ENCODE results near the gene OR52L1. TPM values are rescaled to one million over a fixed set of nuclear protein-coding genes. Genes with fewer than 3 reads are reported as not detected.

OR52L1 gene
- polyA plus RNA-seq, 3 donors = not detected

GRCh38 chr11:6022956-6023355, 36.2 kb upstream of the OR52L1 start:
- H3K4me1 Mint-ChIP-seq = peaks cover 2% of the 10 kb centered on the region
- 0% methylated on average over 2 of the region's 4 CpGs for WGBS (ENCODE audit: insufficient coverage)
- Histone ChIP-seq H3K9ac (ENCODE audit: insufficient read depth, low read length, poor library complexity, severe bottlenecking) (no peak overlapping the region), H3K4me1 (ENCODE audit: control insufficient read depth in 1 of 2, insufficient read depth in 2 of 2, low read length in 2 of 2) (no peaks in the 10 kb centered on the region), H3K79me2 (ENCODE audit: insufficient read depth, low read length) (no peaks in the 10 kb centered on the region), H4K20me1 (ENCODE audit: insufficient read depth, low read length) (no peaks in the 10 kb centered on the region), H3K9me3 (replicated peaks in 1 of 2; ENCODE audit: control insufficient read depth in 1 of 2, insufficient read depth in 1 of 2, low read length in 2 of 2) (no peaks in the 10 kb centered on the region), H3K27ac (ENCODE audit: low read depth in 1 of 2, low read length in 2 of 2) (no peak overlapping the region), H3K36me3 (replicated peaks in 1 of 2; ENCODE audit: control insufficient read depth in 1 of 2, insufficient read depth in 2 of 2, low read length in 2 of 2) (no peaks in the 10 kb centered on the region), H2AFZ (ENCODE audit: insufficient read depth, low read depth, low read length, poor library complexity, severe bottlenecking) (no peak overlapping the region), H3K27me3 (ENCODE audit: control insufficient read depth in 2 of 2, insufficient read depth in 2 of 2, low read length in 2 of 2) (peaks cover 7 to 25% of the 10 kb centered on the region in 2 donors), H3K4me2 (replicated peaks; ENCODE audit: extremely low read depth, low read length, poor library complexity, severe bottlenecking) (no peak overlapping the region), H3K4me3 (replicated peaks in 1 of 3; ENCODE audit: low read depth in 2 of 3, low read length in 3 of 3) (no peak overlapping the region)
- peaks cover 0 to 2% (median 0%) of the 10 kb centered on the region in 7 donors for H3K9me3 Mint-ChIP-seq
- no peak overlapping the region for H3K4me3 Mint-ChIP-seq
- intact Hi-C loops (cut with micrococcal nuclease) = loop anchor here (5.0 kb wide), 2 partner anchors 294 to 339 kb away; no protein-coding TSS in a partner anchor
- TF ChIP-seq CTCF (IDR thresholded peaks at IDR 0.05) = peak; percentile 82
- H3K27me3 Mint-ChIP-seq (ENCODE audit: low read depth in 3 of 3) = peaks cover 22 to 36% (median 23%) of the 10 kb centered on the region in 3 donors
- H3K36me3 Mint-ChIP-seq = no peaks in the 10 kb centered on the region
- peak; percentile 48 to 75 (median 62) for DNase-seq
- no peak overlapping the region for H3K27ac Mint-ChIP-seq

- Mint-ChIP-seq H3K4me1 (peaks cover 25% of the 10 kb centered on the region), H3K36me3 (peaks cover 1 to 3% of the 10 kb centered on the region in 2 donors), H3K27me3 (ENCODE audit: low read depth in 3 of 3) (peaks cover 4 to 19% (median 4%) of the 10 kb centered on the region in 3 donors), H3K4me3 (no peak overlapping the region), H3K27ac (no peak overlapping the region), H3K9me3 (peaks cover 9 to 34% (median 18%) of the 10 kb centered on the region in 7 donors)
- H2AFZ ChIP-seq (ENCODE audit: insufficient read depth, low read depth, low read length, poor library complexity, severe bottlenecking) = no peak overlapping the region
- no peaks in the 10 kb centered on the region for H3K36me3 ChIP-seq (replicated peaks in 1 of 2; ENCODE audit: control insufficient read depth in 1 of 2, insufficient read depth in 2 of 2, low read length in 2 of 2)
- intact Hi-C loops (cut with micrococcal nuclease) = no loop called here
- H4K20me1 ChIP-seq (ENCODE audit: insufficient read depth, low read length) = no peaks in the 10 kb centered on the region
- H3K4me2 ChIP-seq (replicated peaks; ENCODE audit: extremely low read depth, low read length, poor library complexity, severe bottlenecking) = no peak overlapping the region
- 83% methylated on average over 3 of the region's 3 CpGs for WGBS (ENCODE audit: insufficient coverage)
- H3K4me1 ChIP-seq (ENCODE audit: control insufficient read depth in 1 of 2, insufficient read depth in 2 of 2, low read length in 2 of 2) = peaks cover 19 to 26% of the 10 kb centered on the region in 2 donors
- TF ChIP-seq CTCF (IDR thresholded peaks at IDR 0.05) = no peak
- H3K27me3 ChIP-seq (ENCODE audit: control insufficient read depth in 2 of 2, insufficient read depth in 2 of 2, low read length in 2 of 2) = peaks cover 2% of the 10 kb centered on the region in 2 donors
- H3K9ac ChIP-seq (ENCODE audit: insufficient read depth, low read length, poor library complexity, severe bottlenecking) = no peak overlapping the region
- DNase-seq = no peak
- H3K4me3 ChIP-seq (replicated peaks in 1 of 3; ENCODE audit: low read depth in 2 of 3, low read length in 3 of 3) = no peak overlapping the region
- H3K27ac ChIP-seq (ENCODE audit: low read depth in 1 of 2, low read length in 2 of 2) = peak overlapping the region in 1 of 2 donors; percentile 62
- H3K9me3 ChIP-seq (replicated peaks in 1 of 2; ENCODE audit: control insufficient read depth in 1 of 2, insufficient read depth in 1 of 2, low read length in 2 of 2) = peaks cover 15 to 27% of the 10 kb centered on the region in 2 donors
- no peaks in the 10 kb centered on the region for H3K79me2 ChIP-seq (ENCODE audit: insufficient read depth, low read length)
These were observed 26.3 kb upstream of the OR52L1 start for GRCh38 chr11:6013042-6013441.
